Esophagus (tissue), 2 donors: ENCODE measurements around the gene HSPA4. TPM values are rescaled to one million over a fixed set of nuclear protein-coding genes. Genes with fewer than 3 reads are reported as not detected.
"Not testable (repeated sequence)": the region's sequence is repeated elsewhere in the genome, so short reads cannot be mapped to it uniquely, and the experiment has no call there.

Experiments
- H3K27ac ChIP-seq, 2 donors: one replicate each; pipeline ENCODE4 v1.5.1; 2013; ENCODE audit warnings: low read depth in 2 of 2, mild to moderate bottlenecking in 2 of 2, inconsistent platforms in 1 of 2, low read length in 1 of 2, moderate library complexity in 1 of 2
- H3K27me3 ChIP-seq, 2 donors: one replicate each; pipeline ENCODE4 v1.6.1; 2013; ENCODE audit warnings: low read length in 2 of 2, control low read depth in 1 of 2, mild to moderate bottlenecking in 1 of 2; ENCODE audit not compliant: insufficient read depth in 2 of 2, control insufficient read depth in 1 of 2
- H3K36me3 ChIP-seq, 2 donors: one replicate each; pipeline ENCODE4 v1.6.1; 2013; ENCODE audit warnings: low read length in 1 of 2; ENCODE audit not compliant: control insufficient read depth in 2 of 2, insufficient read depth in 2 of 2
- H3K4me1 ChIP-seq, 2 donors: one replicate each; pipeline ENCODE4 v1.6.1; 2013; ENCODE audit warnings: low read length in 1 of 2; ENCODE audit not compliant: control insufficient read depth in 2 of 2, insufficient read depth in 2 of 2
- H3K4me3 ChIP-seq, 2 donors: one replicate each; pipeline ENCODE4 v1.5.1; 2013; ENCODE audit warnings: low read length in 2 of 2, mild to moderate bottlenecking in 2 of 2, low read depth in 1 of 2, moderate library complexity in 1 of 2
- H3K9me3 ChIP-seq, 2 donors: one replicate each; pipeline ENCODE4 v1.6.1; 2013; ENCODE audit warnings: mild to moderate bottlenecking in 2 of 2, low read depth in 1 of 2, low read length in 1 of 2, moderate library complexity in 1 of 2; ENCODE audit not compliant: control insufficient read depth in 2 of 2, insufficient read depth in 1 of 2
- WGBS, 2 donors: extraction: QIAGEN DNeasy Blood & Tissue Kit; methylation state at CpG; one replicate each; pipeline ENCODE4 v1.1.7; 2013; 5-methylcytosine and 5-hydroxymethylcytosine counted together
- polyA plus RNA-seq, 2 donors: library from polyadenylated mRNA; stranded (reverse); fragments of 200-250 nt; gene quantifications; one replicate each; pipeline ENCODE4 v1.2.3, GENCODE V29; 2013
- donor health status: healthy with polysubstance abuse.
- donor health status: Bipolar disorder and iron deficiency.

HSPA4 gene
- polyA plus RNA-seq = 100 to 1,000 TPM in 1 of 2 donors, 10 to 100 TPM in 1; 60.6 to 103 TPM

GRCh38 chr5:133051542-133052316 is at the start of gene HSPA4:
Gene HSPA4, plus strand, starts transcription at chr5:133052013. Its CDS starts 238 bp downstream, at chr5:133052251.
- peak within 1 kb of the TSS; percentile 94 to 98 for H3K4me3 ChIP-seq
- H3K4me1 ChIP-seq = peaks cover 4 to 7% of the 10 kb centered on the region in 2 donors
- H3K27me3 ChIP-seq = no peaks in the 10 kb centered on the region
- no peaks in the 10 kb centered on the region for H3K36me3 ChIP-seq
- no peaks in the 10 kb centered on the region for H3K9me3 ChIP-seq
- 0% methylated on average over 68 of the region's 68 CpGs for WGBS, 2 donors
- peak within 1 kb of the TSS; percentile 99 to 100 for H3K27ac ChIP-seq

- H3K9me3 ChIP-seq = no peaks in the 10 kb centered on the region
- 59 to 75% methylated on average over 1 of the region's 1 CpG for WGBS, 2 donors
Measured at GRCh38 chr5:133006653-133007052, 45.2 kb upstream of the HSPA4 start.

GRCh38 chr5:133008455-133008854 is 43.4 kb upstream of the HSPA4 start:
- not testable (repeated sequence) for H3K27me3 ChIP-seq, H3K36me3 ChIP-seq, H3K4me1 ChIP-seq, H3K4me3 ChIP-seq, H3K9me3 ChIP-seq, H3K27ac ChIP-seq
- 78 to 81% methylated on average over 6 of the region's 6 CpGs for WGBS, 2 donors

More at GRCh38 chr5:133006653-133007052, 45.2 kb upstream of the HSPA4 start:
- no peak overlapping the region for H3K4me3 ChIP-seq
- H3K36me3 ChIP-seq = peaks cover 0 to 5% of the 10 kb centered on the region in 2 donors
- H3K27ac ChIP-seq = no peak overlapping the region
- H3K27me3 ChIP-seq = no peaks in the 10 kb centered on the region
- H3K4me1 ChIP-seq = no peaks in the 10 kb centered on the region

- Histone ChIP-seq H3K27ac (no peak overlapping the region), H3K36me3 (peaks cover 0 to 6% of the 10 kb centered on the region in 2 donors), H3K9me3 (no peaks in the 10 kb centered on the region), H3K4me1 (no peaks in the 10 kb centered on the region), H3K27me3 (no peaks in the 10 kb centered on the region), H3K4me3 (no peak overlapping the region)
- WGBS, 2 donors = 81 to 90% methylated on average over 1 of the region's 1 CpG
Measured at GRCh38 chr5:133015466-133015865, 36.3 kb upstream of the HSPA4 start.

GRCh38 chr5:133017964-133018363 is 33.8 kb upstream of the HSPA4 start:
- H3K4me1 ChIP-seq = no peaks in the 10 kb centered on the region
- no peak overlapping the region for H3K27ac ChIP-seq
- peaks cover 0 to 6% of the 10 kb centered on the region in 2 donors for H3K36me3 ChIP-seq
- no peak overlapping the region for H3K4me3 ChIP-seq
- 72 to 80% methylated on average over 4 of the region's 4 CpGs for WGBS, 2 donors
- H3K27me3 ChIP-seq = no peaks in the 10 kb centered on the region
- H3K9me3 ChIP-seq = no peaks in the 10 kb centered on the region

GRCh38 chr5:133019471-133019870 is 32.3 kb upstream of the HSPA4 start:
- H3K27me3 ChIP-seq, H3K4me1 ChIP-seq, H3K4me3 ChIP-seq, H3K27ac ChIP-seq, H3K36me3 ChIP-seq, H3K9me3 ChIP-seq: not testable (repeated sequence)
- WGBS, 2 donors = 86 to 90% methylated on average over 7 of the region's 7 CpGs

DNA sequence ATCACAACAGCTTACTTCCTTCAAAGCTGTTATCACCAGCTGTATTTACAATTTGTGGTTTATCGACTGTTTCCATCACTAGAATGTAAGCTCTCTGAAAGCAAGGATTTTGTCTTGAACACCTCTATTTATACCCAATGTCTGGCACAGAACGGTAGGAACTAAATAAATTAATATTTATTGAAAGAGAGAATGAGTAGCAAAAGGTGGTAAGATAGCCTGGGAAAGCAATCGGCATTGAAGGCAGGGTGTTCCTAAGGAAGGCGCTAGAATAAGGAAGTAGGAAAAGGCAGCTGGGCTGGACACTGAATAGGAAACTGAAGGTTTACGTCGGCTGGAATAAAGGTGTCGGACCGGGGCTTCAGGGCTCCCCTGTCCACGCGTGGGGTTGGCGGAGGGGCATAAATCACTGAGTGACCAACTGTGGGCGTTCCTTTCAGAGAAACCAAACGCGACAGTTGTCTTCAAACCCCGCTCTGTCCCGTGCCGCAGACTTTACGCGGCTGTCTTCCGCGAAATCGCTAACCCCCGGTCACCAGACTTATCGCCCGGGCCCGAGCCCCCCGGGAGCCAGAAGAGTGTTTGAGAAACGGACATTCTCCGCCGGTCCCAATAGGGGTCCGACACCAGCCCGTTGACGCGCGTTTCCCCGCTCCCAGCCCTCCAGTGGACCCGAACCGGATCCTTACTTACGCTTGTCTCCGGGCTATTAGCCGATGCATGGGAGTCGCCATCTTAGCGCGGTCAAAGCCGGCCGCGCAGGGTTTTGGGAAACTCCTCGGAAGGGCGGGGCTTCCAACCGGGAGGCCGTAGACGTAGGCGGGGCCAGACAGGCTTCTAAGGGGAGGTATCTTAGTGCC is 25.8 kb upstream of the HSPA4 start, which contains the start of gene ZCCHC10:
ZCCHC10 (minus strand) TSS at position 746 of the 860 bp plus-strand sequence; CDS start at position 734, 12 bp downstream.
- Histone ChIP-seq H3K4me3 (peak within 1 kb of the TSS; percentile 59 to 99), H3K9me3 (no peaks in the 10 kb centered on the region), H3K4me1 (no peaks in the 10 kb centered on the region), H3K27me3 (no peaks in the 10 kb centered on the region), H3K36me3 (no peaks in the 10 kb centered on the region), H3K27ac (peak within 1 kb of the TSS; percentile 62 to 97)
- 0 to 1% methylated on average over 53 of the region's 53 CpGs for WGBS, 2 donors

DNA sequence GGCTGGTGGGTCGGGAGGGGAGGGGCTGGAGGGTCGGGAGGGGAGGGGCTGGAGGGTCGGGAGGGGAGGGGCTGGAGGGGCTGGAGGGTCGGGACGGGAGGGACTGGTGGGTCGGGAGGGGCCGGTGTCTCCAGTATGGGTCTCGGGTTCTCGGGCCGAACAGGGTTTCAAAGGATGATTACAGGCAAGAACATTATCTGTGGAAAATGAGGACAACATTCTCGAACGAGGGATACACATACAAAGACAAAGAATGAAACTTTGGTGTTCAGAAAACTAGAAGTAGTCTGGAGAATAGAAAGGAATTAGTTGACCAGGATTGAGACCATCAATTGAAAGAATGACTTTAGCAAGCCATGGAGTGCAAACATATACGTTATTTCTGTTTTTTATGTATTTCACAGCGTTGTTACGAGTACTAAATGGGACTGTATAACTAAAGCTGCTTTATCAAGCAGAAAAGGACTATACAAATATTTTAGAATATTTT is 25.1 kb upstream of the HSPA4 start:
- Histone ChIP-seq H3K9me3 (no peaks in the 10 kb centered on the region), H3K4me1 (no peaks in the 10 kb centered on the region), H3K36me3 (no peaks in the 10 kb centered on the region), H3K27me3 (no peaks in the 10 kb centered on the region), H3K27ac (peak overlapping the region; percentile 62 to 73), H3K4me3 (peak overlapping the region; percentile 59 to 99)
- 4 to 7% methylated on average over 14 to 15 of the region's 15 CpGs for WGBS, 2 donors

DNA sequence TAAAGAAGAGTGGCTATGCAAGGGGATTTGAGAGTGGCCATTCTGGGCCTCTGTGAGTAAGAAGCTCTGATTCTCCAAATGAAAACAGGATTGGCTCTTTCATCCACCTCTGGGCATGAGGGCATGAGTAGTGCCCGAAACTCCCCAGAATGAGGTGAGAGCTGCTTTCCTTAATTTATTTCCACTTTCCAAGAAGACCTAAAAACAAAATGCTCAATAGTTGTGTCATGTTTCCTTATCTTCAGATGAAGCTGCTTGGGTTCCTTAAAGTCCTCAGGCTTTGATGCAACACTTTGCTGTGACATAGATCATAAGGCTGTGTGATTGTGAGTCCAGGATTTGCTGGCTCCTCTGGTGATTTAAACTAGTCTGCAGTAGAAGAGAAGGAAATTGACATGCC is 22.4 kb upstream of the HSPA4 start:
- H3K27me3 ChIP-seq = no peaks in the 10 kb centered on the region
- no peaks in the 10 kb centered on the region for H3K36me3 ChIP-seq
- 94 to 95% methylated on average over 1 of the region's 1 CpG for WGBS, 2 donors
- H3K4me1 ChIP-seq = no peaks in the 10 kb centered on the region
- no peaks in the 10 kb centered on the region for H3K9me3 ChIP-seq
- H3K27ac ChIP-seq = no peak overlapping the region
- no peak overlapping the region for H3K4me3 ChIP-seq
